HG03060 (cell line): ENCODE results near the gene SLC28A1.
"Not testable (repeated sequence)": the region's sequence is repeated elsewhere in the genome, so short reads cannot be mapped to it uniquely, and the experiment has no call there.

Source experiments
- ATAC-seq: cut with Tn5 transposase; IDR thresholded peaks from one replicate; pipeline ENCODE4 v1.9.1; 2021; ENCODE audit warnings: low read depth, moderate number of reproducible peaks; ENCODE audit not compliant: unreplicated experiment

Gene SLC28A1

GRCh38 chr15:84861781-84862180 is 22.7 kb upstream of the SLC28A1 start:
- ATAC-seq = no peak

DNA sequence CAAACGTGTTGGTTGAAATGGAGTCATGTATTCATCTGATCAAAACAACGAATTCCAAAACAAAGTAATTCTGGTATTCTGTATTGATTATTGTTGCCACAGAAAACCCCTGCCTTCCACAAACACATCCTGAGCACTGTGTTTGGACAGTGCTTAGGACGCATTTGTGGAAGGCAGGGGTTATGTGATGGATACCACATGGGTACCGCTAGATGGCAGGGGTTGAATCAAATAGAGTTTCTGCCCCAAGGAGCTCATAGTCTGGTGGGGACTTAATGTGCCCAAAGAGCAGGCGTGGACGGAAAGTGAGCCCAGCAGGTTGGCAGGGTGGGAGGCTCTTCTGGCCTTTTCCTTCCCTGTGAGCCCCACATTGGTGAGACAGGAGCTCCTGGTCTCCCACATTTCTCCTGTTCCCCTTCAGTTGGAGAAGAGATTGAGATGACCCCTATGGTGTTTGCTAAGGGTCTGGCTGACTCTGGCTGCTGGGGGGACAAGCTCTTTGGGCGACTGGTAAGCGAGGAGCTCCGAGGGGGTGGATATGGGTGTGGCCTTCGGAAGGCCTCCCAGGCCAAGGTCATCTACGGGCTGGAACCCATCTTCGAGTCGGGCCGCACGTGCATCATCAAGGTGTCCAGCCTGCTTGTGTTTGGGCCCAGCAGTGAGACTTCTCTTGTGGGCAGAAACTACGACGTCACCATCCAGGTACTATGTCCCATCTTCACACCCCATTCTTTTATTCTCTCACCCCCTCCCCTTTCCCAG is 22.1 kb upstream of the SLC28A1 start:
- no peak for ATAC-seq

DNA sequence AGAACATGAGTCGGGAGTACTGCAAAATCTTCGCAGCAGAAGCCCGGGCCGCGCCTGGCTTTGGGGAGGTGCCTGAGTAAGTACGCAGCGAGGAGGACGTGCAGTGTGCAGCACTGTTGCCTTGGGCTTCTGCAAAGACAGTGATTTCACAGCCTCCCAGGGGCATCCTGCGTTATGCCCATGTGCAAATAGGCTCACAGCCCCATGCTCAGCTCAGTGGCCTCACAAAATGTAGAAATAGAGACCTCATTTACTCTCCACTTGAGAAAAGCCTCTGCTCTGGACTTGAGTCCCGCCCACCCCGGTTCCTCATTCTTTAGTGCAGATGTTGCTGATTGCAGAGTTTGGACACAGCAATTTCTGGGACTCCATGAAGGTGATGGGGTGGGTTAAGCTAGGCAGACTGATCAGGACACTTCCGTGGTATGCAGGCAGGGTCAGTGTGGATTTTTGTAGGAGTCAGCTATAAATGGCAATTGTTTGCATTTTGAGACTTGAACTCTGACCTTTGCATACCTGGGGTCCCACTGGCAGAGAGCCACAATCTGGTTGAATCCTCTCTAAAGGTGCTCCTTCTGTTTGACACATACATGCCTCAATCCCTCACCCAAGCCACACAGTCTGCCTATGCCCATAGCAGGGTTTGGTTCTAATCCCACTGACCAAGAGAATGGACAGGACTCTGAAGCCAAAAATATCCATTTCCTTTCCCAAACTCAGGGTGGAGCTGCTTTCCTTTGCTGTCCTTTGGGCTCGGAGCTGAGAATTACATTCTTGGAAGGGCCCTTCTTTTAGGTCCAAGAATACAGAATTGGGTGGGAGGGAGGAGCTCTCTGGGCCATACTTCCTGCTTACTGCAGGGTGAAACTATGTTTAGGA is 20.7 kb upstream of the SLC28A1 start:
- ATAC-seq = no peak

GRCh38 chr15:84864444-84864795 is 20.0 kb upstream of the SLC28A1 start:
- no peak for ATAC-seq

DNA sequence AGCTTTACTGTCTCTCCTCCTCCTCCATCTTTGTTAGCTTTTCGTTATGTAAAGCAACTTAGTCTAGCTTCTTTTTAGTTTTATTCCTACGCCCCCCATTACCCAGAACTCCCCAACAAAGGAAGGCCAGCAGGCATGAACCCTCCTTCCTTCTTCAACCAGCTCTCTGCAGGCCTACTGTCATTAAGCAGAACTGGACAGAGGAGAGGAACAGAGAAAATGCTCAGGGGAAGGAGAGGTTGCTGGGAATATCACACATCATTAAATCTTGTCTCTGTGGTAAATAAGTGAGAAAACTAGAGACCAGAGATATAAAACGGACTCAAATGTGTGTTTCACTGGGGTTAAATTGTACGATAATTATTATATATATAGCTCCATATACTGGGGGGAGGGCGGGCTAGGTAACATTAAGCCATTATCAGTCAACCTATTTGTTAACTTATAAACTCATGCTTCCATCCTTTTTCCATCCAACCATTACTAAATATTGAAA is 19.3 kb upstream of the SLC28A1 start:
- no peak for ATAC-seq

- no peak for ATAC-seq
These were observed 16.2 kb upstream of the SLC28A1 start for GRCh38 chr15:84868037-84868880.

- ATAC-seq = no peak
These were observed 15.0 kb upstream of the SLC28A1 start for GRCh38 chr15:84869510-84869909.

DNA sequence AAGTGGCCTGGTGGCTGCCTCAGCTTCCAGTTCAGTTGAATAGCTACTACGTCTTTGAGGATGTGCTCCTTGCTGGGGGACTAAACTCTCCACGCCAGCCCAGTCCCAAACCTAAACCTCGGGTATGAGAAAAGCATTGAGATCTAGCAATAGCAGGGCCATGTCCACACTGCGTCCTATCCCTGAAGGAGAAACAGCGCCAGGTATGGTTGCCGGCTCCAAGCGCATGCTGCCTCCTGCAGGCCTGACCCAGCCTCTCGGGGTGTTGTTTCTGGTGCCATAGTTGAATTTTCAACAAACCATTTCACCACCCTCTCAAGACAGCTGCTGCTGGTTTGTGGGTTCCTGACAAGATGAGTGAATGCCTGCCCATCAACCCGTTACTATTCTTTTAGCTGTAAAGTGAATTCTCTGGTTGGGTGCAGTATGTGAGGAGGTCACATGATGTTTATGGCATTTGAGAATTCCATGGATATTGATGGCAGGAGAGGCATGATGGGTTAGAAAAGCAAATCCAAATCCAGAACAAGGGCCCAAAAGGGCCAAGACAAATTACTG is 13.0 kb upstream of the SLC28A1 start:
- no peak for ATAC-seq

- ATAC-seq = no peak
These were observed 12.2 kb upstream of the SLC28A1 start for GRCh38 chr15:84872009-84872910.

DNA sequence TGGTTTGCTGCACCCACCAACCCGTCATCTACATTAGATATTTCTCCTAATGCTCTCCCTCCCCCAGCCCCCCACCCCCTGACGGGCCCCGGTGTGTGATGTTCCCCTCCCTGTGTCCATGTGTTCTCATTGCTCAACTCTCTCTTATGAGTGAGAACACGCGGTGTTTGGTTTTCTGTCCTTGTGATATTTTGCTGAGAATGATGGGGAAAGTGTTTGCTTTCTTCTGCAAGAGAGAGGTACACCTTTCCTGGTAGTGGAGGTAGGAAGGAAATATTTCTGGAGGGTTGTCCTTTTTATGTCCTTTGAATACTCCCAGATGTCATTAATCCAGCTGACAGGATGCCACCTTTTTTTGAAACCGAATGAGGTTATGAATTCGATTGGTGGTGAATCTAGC is 10.5 kb upstream of the SLC28A1 start:
- ATAC-seq = no peak

DNA sequence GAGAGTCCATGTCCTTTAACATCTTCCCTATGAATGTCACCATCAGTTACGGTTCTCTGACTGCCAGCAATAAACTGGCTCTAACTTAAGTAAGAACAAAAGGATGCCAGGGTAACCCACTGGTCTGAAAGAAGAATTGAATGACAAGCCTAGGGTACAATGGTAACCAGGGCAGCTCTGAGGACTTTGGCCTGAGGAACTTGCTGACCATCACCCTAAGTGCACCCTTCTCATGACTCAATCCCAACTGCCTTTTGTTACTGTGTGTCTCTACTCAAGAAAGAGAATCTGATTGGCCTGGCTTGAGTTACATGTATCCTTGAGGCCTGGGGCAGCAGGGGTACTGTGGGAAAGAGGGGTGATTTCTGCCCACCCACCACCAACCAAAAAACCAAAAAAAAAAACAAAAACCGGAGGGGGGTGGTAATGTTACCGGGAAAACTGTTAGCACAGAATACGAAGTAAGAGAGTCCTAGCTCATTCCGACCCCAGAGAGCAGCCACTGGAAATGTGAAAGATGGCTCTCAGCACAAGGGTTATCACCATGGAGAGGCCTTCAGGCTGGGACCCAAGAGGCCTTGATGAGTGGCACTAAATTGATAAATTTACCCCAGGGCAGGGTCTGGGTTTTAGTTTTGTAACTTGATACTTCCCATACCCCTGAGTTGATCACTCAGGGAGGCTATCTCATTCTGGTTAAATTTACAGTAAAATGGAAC is 9.3 kb upstream of the SLC28A1 start:
- ATAC-seq = no peak

GRCh38 chr15:84876269-84876668 is 8.2 kb upstream of the SLC28A1 start:
- no peak for ATAC-seq

GRCh38 chr15:84877701-84878100 is 6.8 kb upstream of the SLC28A1 start:
- not testable (repeated sequence) for ATAC-seq

DNA sequence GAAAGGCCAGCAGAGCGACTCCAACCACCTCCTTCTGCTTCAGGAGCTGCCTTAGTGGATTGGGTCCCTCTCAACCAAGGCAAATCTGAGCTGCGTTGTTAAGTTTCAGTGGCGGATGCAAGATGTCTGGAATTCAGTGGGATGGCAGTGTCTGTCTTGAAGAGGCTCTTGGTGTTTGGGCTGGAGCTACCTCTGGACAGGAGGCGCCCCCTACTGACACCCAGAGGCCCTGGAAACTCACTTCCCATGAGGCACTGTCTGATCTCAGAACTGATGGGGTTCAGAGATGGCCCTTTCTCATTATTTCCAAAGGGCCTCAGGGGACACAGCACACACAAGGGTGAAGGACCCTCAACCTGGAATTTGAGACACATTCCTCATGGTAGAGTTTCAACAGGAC is 6.0 kb upstream of the SLC28A1 start:
- no peak for ATAC-seq

- no peak for ATAC-seq
These were observed 5.2 kb upstream of the SLC28A1 start for GRCh38 chr15:84879088-84879780.

DNA sequence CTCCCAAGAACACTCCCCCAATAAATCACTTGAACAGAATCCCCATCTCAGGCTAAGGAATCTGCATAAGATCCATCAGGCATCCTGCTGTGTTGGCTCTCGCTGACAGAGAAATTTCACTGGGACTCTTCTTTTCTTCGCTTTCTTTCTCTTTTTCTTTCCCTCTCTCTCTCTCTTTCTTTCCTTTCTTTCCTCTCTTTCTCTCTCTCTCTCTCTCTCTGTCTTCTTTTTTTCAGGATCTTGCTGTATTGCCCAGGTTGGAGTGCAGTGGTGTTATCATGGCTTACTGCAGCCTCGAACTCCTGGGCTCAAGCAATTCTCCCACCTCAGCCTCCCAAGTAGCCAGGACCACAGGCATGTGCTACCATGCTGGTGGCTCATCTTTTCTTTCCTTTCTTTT is 4.5 kb upstream of the SLC28A1 start:
- ATAC-seq = no peak

DNA sequence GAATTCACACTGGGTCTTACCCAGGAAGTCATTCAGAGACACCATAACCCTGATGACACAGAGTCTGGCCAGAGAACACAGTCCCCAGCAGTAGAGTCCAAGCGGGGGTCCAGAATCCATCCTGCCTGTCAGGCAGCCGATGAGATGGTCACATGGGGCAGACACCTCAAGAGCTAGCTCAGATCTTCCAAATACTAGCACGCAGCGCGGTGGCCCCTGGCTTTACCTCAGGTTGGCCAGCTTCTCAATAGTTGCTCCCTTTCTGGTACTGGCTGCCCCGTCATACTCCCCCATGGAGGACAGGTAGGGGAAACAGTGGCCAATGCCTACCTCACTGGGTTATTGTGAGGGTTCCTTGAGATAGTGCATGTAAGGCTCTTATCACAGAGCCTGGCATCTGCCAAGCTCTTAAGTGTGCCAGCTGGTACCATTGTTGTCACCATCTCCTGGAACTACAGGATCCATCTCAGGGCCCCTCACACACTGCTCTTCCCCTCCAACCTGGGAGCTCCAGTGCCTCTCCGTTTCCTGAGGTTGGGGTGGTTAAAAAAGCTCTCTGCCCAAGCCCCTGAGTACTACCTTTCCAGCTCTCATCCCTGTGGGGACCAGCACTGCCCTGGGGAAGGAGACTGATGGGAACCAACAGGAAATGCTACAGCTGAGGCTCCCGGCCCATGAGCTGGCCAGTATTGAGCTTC is 3.5 kb upstream of the SLC28A1 start:
- ATAC-seq = no peak

DNA sequence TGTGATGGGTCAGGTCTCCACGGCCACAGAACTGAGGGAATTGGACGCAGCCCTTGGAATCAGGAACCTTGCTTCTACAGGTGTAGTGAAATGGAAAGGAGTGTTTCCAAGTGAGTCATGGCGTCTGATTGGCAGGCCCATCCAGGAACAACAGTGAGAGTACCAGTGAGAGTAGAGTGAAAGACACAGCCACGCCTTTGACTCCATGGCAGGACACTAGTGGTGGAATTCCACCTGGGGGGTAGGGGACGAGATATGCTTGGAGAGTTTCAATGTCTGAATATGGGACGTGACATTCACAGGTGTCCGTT is 3.0 kb upstream of the SLC28A1 start:
- no peak for ATAC-seq
